HFFc6 (cell line): ENCODE measurements around the gene PSME3. TPM values are rescaled to one million over a fixed set of nuclear protein-coding genes. Genes with fewer than 3 reads are reported as not detected.

Experiments
- DNase-seq: peaks from one replicate; pipeline ENCODE4 v3.0.0-alpha.2; 2018
- H3K27ac Mint-ChIP-seq: 2 replicates; pipeline ENCODE4 v1.8.0; 2020; ENCODE audit warnings: mild to moderate bottlenecking, mixed read lengths
- H3K27me3 Mint-ChIP-seq: 2 replicates; pipeline ENCODE4 v1.8.0; 2021; ENCODE audit warnings: mild to moderate bottlenecking, moderate library complexity, mixed read lengths; ENCODE audit not compliant: insufficient read depth
- H3K36me3 Mint-ChIP-seq: 2 replicates; pipeline ENCODE4 v1.8.0; 2021; ENCODE audit warnings: low read depth, mixed read lengths
- H3K4me1 Mint-ChIP-seq: 2 replicates; pipeline ENCODE4 v1.8.0; 2020; ENCODE audit warnings: low read depth, mixed read lengths
- H3K4me3 Mint-ChIP-seq: 2 replicates; pipeline ENCODE4 v1.8.0; 2020; ENCODE audit warnings: mild to moderate bottlenecking, moderate library complexity, mixed read lengths
- H3K9me3 Mint-ChIP-seq: 2 replicates; pipeline ENCODE4 v1.8.0; 2020; ENCODE audit warnings: mild to moderate bottlenecking, mixed read lengths
- total RNA-seq, 6 experiments: library from RNA; stranded (reverse); fragmentation: NEBNext Ultra II Directional; extraction: Animal tissue kit (Norgen Biotek cat#: 25700); gene quantifications; 2 replicates in 1 of 6; 3 replicates in 5 of 6; pipeline ENCODE4 v1.2.3, GENCODE V29; 2021
- TF ChIP-seq, protein P1 (sequence below): fragments of 200-600 bp; sonication (generic); IDR thresholded peaks from 2 replicates; pipeline ENCODE4 v1.5.0; 2021; ENCODE audit warnings: antibody characterized with exemption, mild to moderate bottlenecking

PSME3 gene
- total RNA-seq, 6 experiments from 2014 or later = 153 to 184 (median 162) TPM

DNA sequence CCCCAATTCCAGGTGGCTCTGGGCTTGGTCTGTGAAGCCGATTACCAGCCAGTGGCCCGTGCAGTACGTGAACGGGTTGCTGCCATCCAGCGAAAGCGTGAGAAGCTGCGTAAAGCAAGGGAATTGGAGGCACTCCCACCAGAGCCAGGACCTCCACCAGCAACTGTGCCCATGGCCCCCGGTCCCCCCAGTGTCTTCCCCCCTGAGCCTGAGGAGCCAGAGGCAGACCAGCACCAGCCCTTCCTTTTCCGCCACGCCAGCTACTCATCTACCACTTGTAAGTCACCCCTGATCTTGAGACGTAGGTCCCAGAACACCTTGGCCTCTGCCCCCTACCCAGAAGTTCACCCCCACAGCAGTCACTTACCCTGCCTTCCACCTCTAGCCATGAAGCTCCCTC lies 45.9 kb upstream of the PSME3 start:
- TF ChIP-seq, protein P1, sequence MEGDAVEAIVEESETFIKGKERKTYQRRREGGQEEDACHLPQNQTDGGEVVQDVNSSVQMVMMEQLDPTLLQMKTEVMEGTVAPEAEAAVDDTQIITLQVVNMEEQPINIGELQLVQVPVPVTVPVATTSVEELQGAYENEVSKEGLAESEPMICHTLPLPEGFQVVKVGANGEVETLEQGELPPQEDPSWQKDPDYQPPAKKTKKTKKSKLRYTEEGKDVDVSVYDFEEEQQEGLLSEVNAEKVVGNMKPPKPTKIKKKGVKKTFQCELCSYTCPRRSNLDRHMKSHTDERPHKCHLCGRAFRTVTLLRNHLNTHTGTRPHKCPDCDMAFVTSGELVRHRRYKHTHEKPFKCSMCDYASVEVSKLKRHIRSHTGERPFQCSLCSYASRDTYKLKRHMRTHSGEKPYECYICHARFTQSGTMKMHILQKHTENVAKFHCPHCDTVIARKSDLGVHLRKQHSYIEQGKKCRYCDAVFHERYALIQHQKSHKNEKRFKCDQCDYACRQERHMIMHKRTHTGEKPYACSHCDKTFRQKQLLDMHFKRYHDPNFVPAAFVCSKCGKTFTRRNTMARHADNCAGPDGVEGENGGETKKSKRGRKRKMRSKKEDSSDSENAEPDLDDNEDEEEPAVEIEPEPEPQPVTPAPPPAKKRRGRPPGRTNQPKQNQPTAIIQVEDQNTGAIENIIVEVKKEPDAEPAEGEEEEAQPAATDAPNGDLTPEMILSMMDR = no peak
- H3K9me3 Mint-ChIP-seq = no peaks in the 10 kb centered on the region

DNA sequence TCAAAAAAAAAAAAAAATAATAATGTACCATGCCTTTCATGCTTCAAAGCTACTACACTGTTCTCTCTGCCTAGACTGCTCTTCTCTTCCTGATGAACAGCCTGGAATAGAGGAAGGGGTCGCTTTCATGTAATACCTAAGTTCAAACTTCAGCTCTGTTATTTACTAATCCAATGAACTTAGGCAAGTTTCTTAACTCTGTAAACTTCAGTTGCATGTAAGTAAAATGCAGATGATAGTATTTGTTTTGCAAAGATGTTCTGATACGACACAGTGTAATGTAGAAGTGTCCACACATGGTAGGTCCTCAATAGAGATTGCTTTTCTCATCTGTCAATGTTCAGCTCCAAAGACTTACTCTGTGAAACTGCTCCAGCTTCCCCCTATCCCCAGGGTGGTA lies 41.2 kb upstream of the PSME3 start:
- Mint-ChIP-seq H3K9me3 (no peaks in the 10 kb centered on the region), H3K27me3 (no peaks in the 10 kb centered on the region; the same call in 1 of the 2 replicates), H3K4me3 (no peak overlapping the region), H3K36me3 (peaks cover 46% of the 10 kb centered on the region), H3K4me1 (peaks cover 4% of the 10 kb centered on the region), H3K27ac (no peak overlapping the region)
- no peak for DNase-seq
- TF ChIP-seq, protein P1 = no peak

More for the DNA sequence above, 45.9 kb upstream of the PSME3 start:
- no peak for DNase-seq
- Mint-ChIP-seq H3K4me3 (no peak overlapping the region), H3K36me3 (peaks cover 59% of the 10 kb centered on the region), H3K27ac (no peak overlapping the region), H3K4me1 (peaks cover 26% of the 10 kb centered on the region), H3K27me3 (no peaks in the 10 kb centered on the region; the same call in 1 of the 2 replicates)

DNA sequence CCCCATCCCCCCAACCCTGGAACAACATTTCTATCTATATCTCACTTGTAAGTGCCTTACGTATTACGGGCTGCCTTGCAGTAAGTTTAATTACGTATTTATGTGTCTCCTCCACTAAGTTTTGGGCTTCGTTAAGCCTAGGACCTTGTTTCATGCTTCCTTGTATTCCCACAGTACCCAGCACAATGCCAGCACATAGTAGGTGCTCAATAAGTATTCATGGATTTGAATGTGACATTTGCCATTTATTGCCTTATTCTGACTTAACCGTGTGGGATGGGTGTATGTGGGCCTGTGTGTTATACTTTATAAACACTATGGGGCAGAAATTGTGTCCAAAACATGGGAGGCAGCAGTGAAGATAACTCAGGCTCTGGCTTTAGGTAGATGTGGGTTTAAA lies 40.7 kb upstream of the PSME3 start:
- no peak for DNase-seq
- no peak overlapping the region for H3K27ac Mint-ChIP-seq
- H3K4me1 Mint-ChIP-seq = peaks cover 10% of the 10 kb centered on the region
- H3K27me3 Mint-ChIP-seq = no peaks in the 10 kb centered on the region; the same call in 1 of the 2 replicates
- TF ChIP-seq, protein P1 = no peak
- H3K9me3 Mint-ChIP-seq = no peaks in the 10 kb centered on the region
- H3K36me3 Mint-ChIP-seq = peaks cover 42% of the 10 kb centered on the region
- H3K4me3 Mint-ChIP-seq = no peak overlapping the region

DNA sequence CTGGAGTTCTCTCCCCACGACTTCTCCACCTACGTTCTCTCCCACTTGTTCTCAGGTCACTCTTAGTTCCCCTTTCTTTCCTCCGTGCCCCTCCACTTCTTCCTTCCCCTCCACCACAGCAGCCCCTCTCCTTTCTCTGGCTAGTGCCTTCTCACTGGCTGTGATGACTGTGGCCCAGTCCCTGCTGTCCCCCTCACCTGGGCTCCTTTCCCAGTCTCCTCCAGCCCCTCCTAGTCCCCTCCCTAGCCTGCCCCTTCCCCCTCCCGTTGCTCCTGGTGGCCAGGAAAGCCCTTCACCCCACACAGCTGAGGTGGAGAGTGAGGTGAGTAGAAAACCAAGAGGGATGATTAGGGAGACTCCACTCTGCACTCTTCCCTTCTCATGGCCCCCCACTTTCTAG lies 38.1 kb upstream of the PSME3 start:
- peaks cover 23% of the 10 kb centered on the region for H3K4me1 Mint-ChIP-seq
- no peak for DNase-seq
- no peak overlapping the region for H3K27ac Mint-ChIP-seq
- peaks cover 4% of the 10 kb centered on the region for H3K9me3 Mint-ChIP-seq
- TF ChIP-seq, protein P1 = no peak
- H3K27me3 Mint-ChIP-seq = peaks cover 7% of the 10 kb centered on the region
- peaks cover 27% of the 10 kb centered on the region for H3K36me3 Mint-ChIP-seq
- no peak overlapping the region for H3K4me3 Mint-ChIP-seq

DNA sequence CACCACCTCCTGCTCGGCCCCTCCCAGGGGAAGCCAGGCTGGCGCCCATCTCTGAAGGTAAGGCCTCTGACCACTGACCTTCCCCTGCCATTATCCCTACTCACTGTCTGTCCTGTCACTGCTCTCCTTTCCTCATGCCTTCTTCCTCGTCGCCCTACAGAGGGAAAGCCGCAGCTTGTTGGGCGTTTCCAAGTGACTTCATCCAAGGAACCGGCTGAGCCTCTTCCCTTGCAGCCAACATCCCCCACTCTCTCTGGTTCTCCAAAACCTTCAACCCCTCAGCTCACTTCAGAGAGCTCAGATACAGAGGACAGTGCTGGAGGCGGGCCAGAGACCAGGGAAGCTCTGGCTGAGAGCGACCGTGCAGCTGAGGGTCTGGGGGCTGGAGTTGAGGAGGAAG lies 37.7 kb upstream of the PSME3 start:
- peaks cover 23% of the 10 kb centered on the region for H3K4me1 Mint-ChIP-seq
- peaks cover 23% of the 10 kb centered on the region for H3K36me3 Mint-ChIP-seq
- TF ChIP-seq, protein P1 = no peak
- H3K4me3 Mint-ChIP-seq = no peak overlapping the region
- peaks cover 10% of the 10 kb centered on the region for H3K27me3 Mint-ChIP-seq
- H3K9me3 Mint-ChIP-seq = peaks cover 4% of the 10 kb centered on the region
- no peak overlapping the region; the same call in 1 of the 2 replicates for H3K27ac Mint-ChIP-seq
- no peak for DNase-seq
